Epithelial cell of proximal tubule (primary cell): ENCODE measurements around the gene ANKLE1. TPM values are rescaled to one million over a fixed set of nuclear protein-coding genes. Genes with fewer than 3 reads are reported as not detected.

Experiments
- DNase-seq: peaks from one replicate; pipeline ENCODE4 v3.0.0-alpha.2; 2011; ENCODE audit warnings: low read depth
- H3K4me3 ChIP-seq: 2 replicates; pipeline ENCODE4 v1.5.1; 2011; ENCODE audit warnings: low read depth, mild to moderate bottlenecking, low read length
- CTCF ChIP-seq: conservative IDR thresholded peaks from 2 replicates; pipeline ENCODE4 v1.5.1; 2012; ENCODE audit warnings: low read depth, mild to moderate bottlenecking, low read length
- total RNA-seq: library from RNA; depleted of rRNA; stranded (reverse); fragments of >200 nt; gene quantifications from 2 replicates; pipeline ENCODE4 v1.2.3, GENCODE V29; 2015

The ANKLE1 gene
- total RNA-seq, 1 donor from 2014 or later = 4.1 TPM

GRCh38 chr19:17296273-17296672 is 14.6 kb downstream of the ANKLE1 start:
- peak; percentile 48 for TF ChIP-seq CTCF
- DNase-seq = no peak
- H3K4me3 ChIP-seq = no peak overlapping the region

- DNase-seq = no peak
- no peak for TF ChIP-seq CTCF
- H3K4me3 ChIP-seq = no peak overlapping the region
Observed at GRCh38 chr19:17296976-17297375, 15.3 kb downstream of the ANKLE1 start.

- H3K4me3 ChIP-seq = no peak overlapping the region
- no peak for TF ChIP-seq CTCF
- DNase-seq = no peak
Observed at GRCh38 chr19:17300992-17301619, 19.4 kb downstream of the ANKLE1 start.

GRCh38 chr19:17302391-17303166 is 20.9 kb downstream of the ANKLE1 start:
- no peak for TF ChIP-seq CTCF
- H3K4me3 ChIP-seq = peak overlapping the region; percentile 86
- no peak for DNase-seq

GRCh38 chr19:17303167-17303939 is 21.7 kb downstream of the ANKLE1 start, which contains the start of gene ABHD8:
ABHD8 (minus strand) TSS chr19:17303425; CDS start chr19:17301616, 1,809 bp downstream.
- H3K4me3 ChIP-seq = peak within 1 kb of the TSS; percentile 86
- DNase-seq = no peak
- peak; percentile 34 for TF ChIP-seq CTCF

GRCh38 chr19:17303940-17304267 is 22.2 kb downstream of the ANKLE1 start:
- no peak overlapping the region for H3K4me3 ChIP-seq
- TF ChIP-seq CTCF = no peak
- no peak for DNase-seq
